MM.1S (cell line): ENCODE data around the gene ECE1.

Source experiments
- EZH2 ChIP-seq: fragments of 300-600 bp; sonication (generic); optimal IDR thresholded peaks from 2 replicates; pipeline ENCODE3; 2017; ENCODE audit warnings: low read depth, mild to moderate bottlenecking, antibody characterized with exemption, low read length, mixed read lengths
- TF ChIP-seq, protein P1 (sequence below): fragments of 300-600 bp; sonication (generic); IDR thresholded peaks from 2 replicates; pipeline ENCODE4 v1.5.1; 2016; ENCODE audit warnings: antibody characterized with exemption, low read length, mixed read lengths

DNA sequence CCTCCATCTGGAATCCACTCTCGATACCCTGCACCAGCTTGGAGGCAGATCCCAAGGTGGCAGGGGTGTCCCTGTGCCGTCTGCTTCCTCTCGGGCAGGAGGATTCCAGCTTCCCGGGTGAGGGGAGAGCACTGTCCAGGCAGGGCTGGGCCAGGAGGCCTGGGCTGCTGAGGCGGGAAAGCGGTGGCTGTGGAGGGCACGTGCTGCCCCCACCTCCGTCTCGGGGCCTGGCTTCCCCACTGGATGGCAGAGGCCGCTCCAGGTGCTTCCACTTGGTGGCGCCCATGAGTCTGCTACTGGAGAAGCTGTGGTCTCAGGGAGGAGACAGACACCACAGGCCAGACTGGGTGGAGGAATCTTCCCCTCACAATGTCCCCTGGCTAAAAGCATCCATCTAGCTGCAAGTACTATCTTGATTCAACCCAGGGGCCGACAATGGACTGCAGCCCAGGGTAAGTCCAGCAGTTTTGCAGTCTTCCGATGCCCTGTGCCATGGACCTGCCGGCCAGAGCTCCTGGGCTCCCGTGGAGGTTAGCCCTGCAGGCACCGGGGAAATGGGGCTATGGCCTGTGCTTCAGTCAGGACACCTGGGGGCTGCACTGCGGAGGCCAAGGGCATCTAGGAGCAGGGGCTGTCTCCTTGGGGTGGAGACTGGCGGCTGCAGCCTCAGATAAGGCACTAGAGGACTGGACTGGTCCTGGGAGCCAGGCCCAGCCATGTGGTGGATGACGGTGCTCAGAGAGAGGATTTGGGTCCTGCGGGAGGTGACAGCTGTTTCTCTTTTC lies 72.3 kb downstream of the ECE1 start:
- TF ChIP-seq, protein P1, sequence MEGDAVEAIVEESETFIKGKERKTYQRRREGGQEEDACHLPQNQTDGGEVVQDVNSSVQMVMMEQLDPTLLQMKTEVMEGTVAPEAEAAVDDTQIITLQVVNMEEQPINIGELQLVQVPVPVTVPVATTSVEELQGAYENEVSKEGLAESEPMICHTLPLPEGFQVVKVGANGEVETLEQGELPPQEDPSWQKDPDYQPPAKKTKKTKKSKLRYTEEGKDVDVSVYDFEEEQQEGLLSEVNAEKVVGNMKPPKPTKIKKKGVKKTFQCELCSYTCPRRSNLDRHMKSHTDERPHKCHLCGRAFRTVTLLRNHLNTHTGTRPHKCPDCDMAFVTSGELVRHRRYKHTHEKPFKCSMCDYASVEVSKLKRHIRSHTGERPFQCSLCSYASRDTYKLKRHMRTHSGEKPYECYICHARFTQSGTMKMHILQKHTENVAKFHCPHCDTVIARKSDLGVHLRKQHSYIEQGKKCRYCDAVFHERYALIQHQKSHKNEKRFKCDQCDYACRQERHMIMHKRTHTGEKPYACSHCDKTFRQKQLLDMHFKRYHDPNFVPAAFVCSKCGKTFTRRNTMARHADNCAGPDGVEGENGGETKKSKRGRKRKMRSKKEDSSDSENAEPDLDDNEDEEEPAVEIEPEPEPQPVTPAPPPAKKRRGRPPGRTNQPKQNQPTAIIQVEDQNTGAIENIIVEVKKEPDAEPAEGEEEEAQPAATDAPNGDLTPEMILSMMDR, result peak; percentile 46
- no peak for TF ChIP-seq EZH2
